NCI-H345 treated with DMSO at 0.1 percent for 48 hours (cell line): ENCODE measurements around the gene LDB3.

Experiments used
- DNase-seq: peaks from one replicate; lab custom pipeline; 2025; ENCODE audit not compliant: unreplicated experiment; lab: John Stamatoyannopoulos, UW

Gene LDB3

DNA sequence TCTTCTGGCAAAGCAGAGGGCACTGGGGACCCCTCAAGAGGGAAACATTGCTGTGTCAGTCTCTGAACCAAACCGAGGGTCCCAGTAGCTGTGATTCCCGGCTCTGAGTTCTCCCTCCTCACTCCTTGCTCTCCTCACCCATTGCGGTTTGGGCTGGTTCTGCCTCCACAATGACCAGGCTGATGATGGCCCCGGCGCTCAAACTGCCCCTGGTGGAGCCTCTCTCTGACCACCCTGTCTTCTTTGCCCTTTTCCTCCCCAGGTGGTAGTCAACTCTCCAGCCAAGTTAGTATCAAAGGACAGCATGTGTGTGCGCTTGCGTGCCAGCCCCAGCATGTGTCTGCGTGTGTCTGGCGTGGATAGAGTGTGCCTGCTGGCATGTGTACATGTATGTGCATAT is 17.1 kb downstream of the LDB3 start:
- no peak for DNase-seq

DNA sequence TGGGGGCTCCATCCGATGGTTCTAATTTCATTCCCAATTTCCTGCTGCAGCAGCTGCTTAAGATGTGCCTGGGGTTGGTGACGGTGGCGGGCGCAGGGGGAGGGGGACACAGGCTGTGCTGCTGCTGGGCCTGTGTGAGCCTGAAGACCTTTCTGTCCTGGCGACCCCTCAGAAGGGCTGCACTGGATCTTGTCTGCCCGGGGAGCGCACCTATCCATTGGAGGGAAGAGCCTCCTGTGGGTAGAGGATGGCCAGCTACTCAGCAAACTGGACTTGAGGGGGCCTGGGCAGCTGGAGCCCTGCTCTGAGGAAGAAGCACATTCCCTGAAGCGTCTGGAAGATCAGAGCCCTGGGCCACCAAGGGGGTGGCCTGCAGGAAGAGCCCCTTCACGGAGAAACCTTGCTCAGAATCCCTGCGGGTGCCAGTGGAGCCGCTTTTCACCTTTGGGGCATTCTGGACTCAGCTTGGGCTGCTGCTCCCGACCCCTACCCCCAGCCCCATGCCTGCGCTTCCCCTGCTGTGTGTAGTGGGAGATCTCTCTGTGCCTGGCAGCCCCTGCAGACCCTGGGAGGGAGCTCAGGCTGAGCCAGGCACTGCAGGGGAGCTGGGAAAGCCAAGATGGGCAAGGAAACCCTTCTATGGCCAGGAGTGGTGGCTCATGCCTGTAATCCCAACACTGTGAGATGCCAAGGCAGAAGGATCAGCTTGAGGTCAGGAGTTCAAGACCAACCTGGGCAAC is 17.8 kb downstream of the LDB3 start:
- no peak for DNase-seq

DNA sequence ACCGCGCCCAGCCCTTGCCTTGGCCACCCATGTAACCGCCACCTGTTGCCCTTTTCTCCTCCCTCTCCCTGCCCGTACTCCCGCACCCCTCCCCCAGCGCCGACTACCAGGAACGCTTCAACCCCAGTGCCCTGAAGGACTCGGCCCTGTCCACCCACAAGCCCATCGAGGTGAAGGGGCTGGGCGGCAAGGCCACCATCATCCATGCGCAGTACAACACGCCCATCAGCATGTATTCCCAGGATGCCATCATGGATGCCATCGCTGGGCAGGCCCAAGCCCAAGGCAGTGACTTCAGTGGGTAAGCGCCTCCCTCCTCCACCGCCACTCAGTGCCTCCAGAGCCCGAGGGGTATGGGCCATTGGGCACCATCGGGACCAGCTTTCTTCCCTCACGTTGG is 18.7 kb downstream of the LDB3 start:
- DNase-seq, result no peak

DNA sequence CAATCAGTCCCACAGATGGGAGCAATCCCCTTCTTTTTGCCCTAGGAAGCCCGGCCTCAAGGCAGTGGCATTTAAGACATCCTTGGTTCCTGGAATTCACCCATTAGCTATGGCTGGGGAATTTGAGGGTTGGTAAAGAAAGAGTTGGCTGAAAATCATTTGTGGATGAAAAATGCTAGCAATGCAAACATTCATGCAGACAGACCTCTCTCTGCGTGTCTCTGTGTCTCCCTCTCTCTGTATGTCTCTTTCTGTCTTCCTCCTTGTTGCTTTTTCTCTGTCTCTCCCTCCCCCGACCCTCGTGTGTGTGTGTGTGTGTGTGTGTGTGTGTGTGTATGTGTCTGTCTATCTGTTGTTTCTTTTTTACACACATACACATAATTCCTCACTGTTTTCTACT is 19.4 kb downstream of the LDB3 start:
- DNase-seq, result no peak

DNA sequence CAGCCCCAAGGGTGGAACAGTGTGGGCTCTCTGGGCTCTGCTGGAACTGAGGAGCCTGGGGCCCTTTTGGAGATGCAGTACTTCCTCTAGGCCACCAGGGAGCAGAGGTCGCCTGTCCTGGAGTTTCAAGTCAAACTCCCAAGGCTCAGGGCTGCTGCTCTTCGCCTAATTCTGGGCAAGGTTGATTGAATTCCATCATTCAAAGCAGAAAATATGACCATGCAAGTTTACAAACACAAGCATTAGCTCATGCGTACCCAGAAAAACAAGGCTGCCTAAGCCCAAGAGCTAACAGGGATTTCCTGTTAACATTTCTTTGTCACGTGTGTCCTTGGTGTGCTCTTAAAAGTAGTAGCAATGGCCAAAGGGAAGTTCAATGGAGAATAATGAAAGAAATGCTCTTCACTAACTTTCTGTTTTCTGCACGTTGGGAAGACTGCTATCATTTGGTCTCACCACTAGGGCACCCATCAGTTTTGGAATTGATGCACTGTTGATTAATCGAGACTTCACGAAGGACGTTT is 20.1 kb downstream of the LDB3 start:
- peak; percentile 29 for DNase-seq

DNA sequence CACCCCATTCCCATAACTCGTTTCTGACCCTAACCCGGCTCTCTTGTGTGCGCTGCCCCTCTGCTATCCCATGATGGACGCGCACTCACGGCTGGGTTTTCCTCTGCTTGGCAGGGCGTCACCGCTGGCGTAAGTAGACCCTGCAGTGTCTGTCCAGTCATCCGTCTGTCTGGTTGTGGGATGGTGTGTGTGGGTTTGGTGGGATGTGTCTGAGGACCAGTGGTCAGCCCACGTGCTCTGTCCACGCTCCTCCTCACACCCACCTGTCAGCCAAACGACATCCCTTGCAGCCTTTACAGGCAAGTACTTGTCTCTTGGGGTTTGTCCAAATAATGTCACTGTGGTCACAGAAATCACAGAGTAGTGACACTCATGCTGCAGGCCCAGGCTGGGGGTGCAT is 20.8 kb downstream of the LDB3 start:
- DNase-seq, result no peak

DNA sequence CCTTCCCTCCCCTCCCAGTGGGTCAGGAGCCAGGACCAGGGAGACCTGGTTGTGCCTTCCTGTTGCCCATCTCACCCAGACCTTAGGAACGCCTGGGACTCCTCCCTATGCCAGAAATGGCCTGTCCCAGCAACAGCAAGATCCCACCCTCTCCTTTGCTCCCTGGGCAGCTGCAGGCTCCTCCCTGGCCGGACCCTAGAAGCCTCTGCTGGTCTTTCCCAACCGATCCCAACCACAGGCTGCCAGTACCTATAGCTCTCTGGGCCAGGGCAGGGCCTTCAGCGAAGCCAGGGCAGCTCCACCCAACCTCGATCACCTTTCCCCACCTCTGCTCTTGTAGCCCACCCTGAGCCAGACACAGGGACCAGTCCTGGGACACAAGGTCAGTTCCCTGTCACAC is 21.9 kb downstream of the LDB3 start:
- DNase-seq, result no peak

DNA sequence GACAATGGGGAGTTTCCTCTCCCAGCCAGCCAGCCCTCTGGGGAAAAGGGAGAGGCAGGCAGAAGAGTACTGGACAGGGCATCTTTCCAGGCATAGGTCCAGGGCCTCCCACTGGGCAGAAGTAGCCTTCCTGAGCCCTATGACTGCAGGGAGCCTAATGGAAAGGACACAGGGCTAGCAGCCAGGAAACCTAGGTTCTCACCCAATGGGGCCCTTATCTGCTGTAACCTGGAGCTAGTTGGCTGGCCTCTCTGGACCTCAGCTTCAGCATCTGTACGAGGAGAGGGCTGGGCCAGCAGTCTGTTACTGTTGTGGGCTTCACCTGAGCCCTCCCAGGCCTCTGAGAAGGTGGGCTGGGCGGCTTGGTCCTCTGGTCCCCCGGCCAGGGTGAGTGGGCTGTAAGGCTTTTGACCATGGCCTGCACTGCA is 22.4 kb downstream of the LDB3 start:
- no peak for DNase-seq

DNA sequence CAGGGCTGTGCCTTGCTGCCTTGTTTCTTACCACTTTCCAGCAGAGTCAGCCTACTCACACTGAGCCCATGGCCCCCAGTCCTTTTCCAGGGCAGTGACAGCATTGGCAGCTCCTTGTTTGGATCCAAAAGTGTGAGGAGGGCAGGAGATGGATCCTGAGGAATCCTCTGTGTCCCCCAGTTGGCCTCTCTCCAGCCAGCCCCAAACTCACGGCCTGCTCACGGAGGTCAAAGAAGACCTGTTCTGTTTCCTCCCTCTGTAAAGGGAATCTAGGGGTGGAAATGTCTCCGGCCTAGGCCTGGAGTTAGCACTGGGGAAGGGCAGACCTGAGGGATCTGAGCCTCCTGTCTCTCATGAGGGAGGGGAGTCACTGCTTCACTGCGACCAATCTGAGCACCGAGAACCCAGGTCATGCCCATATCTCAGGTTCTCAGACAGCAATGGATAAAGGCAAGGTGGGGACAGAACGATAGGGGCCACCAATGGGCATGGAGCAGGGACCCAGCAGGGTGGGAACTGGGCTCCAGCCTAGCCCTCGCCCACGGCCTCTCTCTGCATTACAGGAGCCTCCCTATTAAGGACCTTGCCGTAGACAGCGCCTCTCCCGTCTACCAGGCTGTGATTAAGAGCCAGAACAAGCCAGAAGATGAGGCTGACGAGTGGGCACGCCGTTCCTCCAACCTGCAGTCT is 23.2 kb downstream of the LDB3 start:
- no peak for DNase-seq

DNA sequence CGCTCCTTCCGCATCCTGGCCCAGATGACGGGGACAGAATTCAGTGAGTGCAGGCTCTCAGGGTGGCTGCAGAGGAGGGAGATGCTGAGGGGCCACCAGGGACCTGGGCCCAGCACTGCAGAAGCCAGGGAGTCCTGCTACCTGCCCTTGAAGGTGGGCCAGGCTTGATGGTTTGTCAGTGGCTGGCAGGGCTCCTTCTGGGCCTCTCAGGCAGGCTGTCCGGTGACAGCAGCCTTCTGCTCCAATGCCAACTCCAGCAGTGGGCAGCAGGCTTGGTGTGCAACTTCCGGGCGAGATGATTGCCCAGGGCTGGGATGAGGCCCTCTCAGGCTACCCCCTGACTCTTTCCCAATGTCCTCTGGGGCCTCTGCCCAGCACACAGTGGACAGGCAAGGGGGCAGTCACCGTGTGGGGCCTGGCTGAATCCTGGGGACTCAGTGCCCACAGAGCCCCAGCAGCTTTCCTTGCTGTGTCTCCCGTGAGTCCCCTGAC is 23.8 kb downstream of the LDB3 start:
- no peak for DNase-seq

DNA sequence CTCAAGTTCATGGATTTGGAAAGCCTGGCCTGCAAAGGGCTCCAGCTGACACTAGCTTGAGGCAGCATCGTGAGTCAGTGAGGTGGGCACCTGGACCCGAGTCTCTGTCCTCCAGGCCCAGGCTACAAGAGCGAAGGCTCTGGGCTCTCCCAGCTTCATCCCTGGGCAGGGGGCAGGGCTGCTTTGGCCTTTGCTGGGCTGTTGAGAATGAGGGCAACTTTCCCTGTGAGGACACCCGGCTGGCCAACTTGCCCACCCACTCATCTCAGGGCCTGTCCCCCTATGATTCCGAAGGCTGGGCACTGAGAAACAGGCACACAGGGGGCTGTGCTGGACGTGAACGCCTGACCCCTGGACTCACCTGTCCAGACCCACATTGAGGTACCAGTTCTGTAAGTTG is 24.4 kb downstream of the LDB3 start:
- no peak for DNase-seq

DNA sequence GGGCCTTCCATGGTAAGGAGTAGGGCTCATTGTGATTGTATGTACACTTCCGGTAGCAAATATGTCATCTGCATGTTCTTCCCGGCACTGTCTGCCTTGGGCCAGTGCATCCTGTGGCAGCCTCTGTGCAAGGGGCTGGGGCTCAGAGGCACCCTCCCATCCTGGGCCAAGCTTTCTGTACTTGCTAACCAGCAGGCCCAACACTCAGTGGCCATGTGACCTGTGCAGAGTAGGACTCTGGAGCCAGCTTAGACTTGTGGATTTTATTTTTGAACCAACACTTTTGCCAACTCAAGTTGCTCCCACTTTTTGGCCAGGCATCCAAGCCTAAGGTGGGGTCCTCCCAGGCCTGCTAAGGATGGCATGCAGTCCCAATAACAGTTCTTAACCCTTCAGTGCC is 25.0 kb downstream of the LDB3 start:
- DNase-seq, result no peak

DNA sequence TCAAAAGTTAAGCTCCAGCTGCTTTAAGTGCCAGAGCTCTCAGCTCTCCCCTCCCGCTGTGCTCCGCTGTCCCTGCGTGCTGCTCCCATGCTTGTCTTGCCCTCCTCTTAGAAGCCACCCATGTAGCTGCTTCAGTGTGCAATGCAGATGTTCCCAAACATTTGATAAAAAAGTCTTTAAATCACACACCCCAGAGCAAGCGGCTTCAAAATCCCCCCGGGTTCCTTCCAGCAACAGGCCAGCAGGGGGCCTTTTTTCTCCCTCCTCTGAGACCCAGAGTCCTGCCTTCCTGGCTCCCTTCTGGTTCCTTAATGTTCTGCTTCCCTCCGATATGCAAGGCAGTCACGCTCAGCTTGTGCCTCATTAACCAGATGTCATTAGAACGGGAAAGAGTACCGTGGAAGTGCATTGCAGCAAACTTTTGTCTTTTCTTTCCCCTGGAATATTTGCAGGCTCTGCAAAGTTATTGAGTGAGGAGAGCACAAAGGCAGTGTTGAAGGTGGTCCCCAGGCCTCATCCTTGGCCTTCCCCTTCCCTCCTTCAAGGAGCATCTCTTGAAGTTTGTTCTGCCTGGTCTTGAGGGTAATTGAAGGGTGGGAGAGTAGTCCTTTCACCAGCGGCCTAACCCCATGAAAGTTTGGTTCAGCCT is 25.5 kb downstream of the LDB3 start:
- no peak for DNase-seq

DNA sequence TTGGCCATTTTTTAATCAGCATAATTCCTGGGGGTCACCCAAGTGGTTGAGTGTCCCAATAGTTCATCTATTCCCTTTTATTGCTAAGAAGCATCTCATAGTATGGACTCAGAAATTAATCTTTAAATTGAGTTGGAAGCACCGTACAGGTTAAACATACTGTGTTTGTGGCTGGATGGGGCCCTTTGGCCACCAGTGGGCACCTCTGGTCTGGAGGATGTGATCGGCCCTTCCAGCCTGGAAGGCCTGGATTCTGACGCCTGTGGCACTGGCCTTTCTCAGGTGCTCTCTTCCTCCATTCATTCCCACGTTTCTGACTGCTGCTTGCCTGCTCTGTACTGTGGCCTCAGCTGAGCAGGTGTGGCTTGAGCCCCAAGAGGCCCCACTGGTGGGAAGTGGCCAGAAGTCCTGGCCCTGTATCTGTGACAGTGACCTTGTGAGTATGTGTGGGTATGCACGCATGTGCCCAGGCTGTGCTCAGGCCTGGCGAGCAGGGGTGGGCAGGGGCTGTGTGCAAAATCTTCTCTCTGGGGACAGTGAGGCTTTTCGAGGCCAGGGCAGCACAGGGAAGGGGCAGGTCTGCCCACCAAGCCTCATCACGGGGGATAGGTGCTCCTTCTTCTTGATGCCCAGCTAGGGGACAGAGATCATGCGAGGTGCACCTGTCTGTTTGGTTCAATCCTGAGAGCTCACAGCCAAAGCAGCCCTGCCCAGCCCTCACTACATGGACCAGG is 30.1 kb downstream of the LDB3 start:
- no peak for DNase-seq

DNA sequence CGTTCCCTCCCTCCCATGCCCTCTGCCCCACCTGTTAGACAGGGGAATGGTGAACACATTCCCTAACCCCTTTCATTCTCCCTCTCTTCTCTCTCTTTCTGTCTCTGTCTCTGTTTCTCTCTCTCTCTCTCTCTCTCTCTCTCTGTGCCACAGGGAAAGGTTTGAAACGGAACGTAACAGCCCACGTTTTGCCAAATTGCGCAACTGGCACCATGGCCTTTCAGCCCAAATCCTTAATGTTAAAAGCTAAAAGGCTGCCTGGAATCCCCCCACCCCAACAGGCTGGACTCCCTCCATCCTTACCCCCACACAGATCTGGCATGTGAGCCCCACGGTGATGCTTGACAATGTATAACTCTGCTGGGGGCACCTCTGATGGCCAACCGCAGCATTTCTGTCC is 30.8 kb downstream of the LDB3 start:
- no peak for DNase-seq

DNA sequence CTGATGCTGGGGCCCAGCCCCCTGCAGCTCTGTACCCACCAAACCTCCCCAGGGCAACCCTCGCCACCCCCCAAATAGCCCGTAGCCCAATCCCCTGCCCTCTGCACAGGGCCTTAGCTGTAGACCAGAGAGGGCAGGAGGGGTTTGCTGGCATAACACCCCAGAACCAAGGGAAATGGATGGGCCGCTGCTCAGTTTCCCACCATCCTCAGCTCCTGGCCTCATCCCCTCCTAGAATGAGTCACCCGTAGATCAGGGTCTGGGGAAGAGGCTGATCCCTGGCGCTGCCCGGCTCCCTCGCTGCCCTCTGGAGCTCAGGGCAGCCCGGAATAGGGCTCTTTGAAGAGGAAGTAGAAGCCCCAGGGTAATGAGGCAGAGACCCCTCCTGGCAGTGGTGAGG is 31.2 kb downstream of the LDB3 start:
- DNase-seq, result no peak

DNA sequence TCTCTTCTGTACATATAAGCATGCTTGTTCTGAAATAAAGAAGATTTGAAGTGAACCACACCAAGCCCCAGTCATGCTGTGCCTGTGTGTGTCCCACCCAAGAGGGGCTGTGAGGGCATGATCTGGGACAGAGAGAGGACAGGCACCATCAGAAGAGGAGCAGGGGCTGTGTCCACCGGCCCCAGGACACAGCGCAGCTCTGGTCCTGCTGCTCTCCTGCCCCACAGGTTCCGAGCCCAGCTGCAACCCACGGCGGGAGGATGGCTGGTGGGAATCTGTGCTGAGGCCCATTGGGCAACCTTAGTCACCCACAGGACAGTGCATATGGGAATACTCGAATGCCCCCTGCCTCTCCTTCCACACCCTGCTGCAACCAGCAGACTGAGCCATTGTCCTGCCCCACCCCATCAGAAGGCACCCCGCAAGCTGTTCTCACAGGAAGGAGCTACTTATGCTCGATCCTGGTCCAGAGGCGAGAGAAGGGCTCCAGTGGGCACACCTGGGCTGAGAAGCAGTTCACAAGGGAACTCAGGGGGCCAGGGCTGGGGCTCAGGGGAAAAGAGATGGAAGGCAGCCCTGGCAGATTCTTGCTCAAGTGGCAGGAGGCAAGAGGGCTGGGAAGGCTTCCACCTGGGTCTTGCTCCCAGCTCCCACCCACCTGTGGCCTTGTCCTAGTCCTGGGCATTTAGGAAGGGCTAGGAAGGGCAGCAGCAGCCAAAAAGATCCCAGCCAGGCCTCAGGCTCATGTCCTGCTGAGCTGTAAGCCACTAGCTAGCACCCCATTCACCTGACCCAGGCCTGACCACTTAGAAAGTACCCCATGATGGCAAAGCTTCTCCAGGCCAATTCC is 31.9 kb downstream of the LDB3 start:
- no peak for DNase-seq

DNA sequence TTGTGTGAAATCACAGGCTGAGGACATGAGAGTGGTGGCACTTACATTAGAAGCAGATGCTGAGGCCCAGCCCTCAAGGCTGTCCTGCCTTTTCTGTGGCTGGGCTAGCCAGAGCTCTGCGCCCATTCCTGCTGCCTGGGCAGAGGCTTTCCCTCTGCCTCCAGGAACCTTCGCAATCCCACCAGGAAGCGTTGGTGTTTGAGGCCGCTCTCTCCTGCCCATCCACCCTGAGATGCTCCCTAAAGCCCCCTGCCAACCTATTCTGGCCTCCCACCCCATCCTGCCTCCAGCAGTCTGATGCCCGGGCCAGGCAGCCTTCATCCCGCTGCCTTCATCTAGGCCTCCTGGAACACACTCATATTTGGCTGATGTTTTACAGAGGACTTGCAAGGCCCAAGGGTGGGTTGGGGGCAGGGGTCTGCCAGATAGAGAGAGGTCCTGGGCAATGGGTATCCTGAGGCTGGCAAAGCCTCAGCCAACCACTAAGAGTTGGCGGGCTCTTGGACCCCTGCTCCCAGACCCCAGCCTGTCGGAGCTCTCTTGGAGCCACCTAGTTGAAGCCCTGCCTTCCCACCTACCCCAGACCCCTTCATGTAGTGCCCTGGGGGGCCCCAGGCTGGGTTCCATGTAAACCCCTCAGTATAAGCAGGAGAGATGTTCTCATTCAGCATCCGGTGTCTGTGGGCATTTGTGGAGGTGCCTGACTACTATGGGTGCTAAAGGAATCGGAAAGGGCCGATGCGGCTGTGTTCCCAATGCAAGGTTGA is 32.7 kb downstream of the LDB3 start:
- no peak for DNase-seq

DNA sequence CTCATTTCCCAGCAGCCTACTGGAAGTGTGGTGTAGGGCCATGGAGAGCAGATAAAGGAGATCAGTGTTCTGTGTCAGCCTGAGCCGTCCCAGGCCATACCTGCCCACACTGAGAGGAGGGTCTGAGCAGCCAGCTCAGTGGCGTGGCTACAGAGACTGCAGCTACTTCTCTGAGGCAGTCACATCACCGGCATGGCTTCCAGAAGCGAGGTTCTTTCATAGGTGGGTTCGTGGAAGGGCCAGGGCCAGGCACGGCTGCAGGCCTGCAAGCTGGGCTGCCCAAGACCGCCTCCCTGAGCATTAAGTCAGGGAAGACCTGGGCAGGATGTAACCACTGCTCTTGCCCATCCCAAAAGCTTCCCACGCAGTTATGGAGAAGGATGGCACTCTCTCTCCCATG is 34.9 kb downstream of the LDB3 start:
- DNase-seq, result no peak

DNA sequence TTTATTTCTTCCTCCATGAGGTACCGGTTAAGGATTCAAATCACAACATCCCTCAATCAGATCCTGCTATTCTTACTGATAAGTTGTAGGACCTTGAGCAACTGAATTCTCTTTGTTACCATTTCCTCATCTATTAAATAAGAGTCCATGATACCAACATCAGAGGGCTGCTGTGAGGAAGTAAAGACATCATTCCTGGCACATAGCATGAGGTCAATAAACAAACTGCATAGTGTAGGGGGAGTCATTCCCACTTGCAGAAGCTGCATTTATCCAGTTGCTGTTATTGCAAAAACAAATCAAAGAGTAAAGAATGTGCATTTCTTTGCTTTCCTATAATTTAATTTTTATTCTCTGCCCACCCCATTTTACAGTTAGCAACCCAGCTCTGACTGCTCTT is 36.8 kb downstream of the LDB3 start:
- DNase-seq, result no peak
